ENCODE data around the gene NUP54. TPM values are rescaled to one million over a fixed set of nuclear protein-coding genes. Genes with fewer than 3 reads are reported as not detected.

Gene NUP54
- total RNA-seq, 2 experiments from 2014 or later: 43.9 to 53.4 TPM

DNA sequence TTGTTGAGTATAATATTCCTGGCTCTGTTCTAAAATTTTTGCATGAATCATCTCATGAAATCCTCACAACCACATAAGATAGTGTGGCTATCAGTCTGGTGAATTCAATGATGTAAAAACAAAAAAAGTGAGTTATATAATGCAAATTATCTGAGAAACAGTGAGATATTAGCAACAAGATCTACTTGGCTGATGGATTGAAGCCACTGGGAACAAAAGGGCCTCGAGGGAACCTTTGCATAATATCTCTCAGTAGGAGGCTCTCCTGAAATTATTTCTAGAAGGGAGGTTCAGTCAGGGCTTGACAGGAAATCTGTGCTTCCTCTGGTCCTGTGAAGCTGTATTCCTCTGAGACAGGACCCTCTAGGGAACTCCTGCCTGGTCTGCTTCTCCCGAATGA lies 30.1 kb upstream of the NUP54 start:
- Mint-ChIP-seq H3K27ac (no peak overlapping the region), H3K9me3 (no peaks in the 10 kb centered on the region), H3K36me3 (ENCODE audit: low read depth) (peaks cover 2% of the 10 kb centered on the region), H3K4me3 (no peak overlapping the region), H3K27me3 (ENCODE audit: low read depth) (no peaks in the 10 kb centered on the region), H3K4me1 (ENCODE audit: low read depth) (no peaks in the 10 kb centered on the region)
- no peak for DNase-seq
- intact Hi-C loops (cut with micrococcal nuclease): loop anchor here (5.0 kb wide), 1 partner anchor 1024 kb away; no protein-coding TSS in a partner anchor
- CTCF ChIA-PET: interaction anchor here (0.8 to 9.9 kb wide), 7 partner anchors 15 to 198 kb away, joined by 3 to 158 read pairs (median 6); no protein-coding TSS in a partner anchor

- H3K4me1 Mint-ChIP-seq (ENCODE audit: low read depth): no peaks in the 10 kb centered on the region
- H3K27me3 Mint-ChIP-seq (ENCODE audit: low read depth): no peaks in the 10 kb centered on the region
- CTCF ChIA-PET: interaction anchor here (0.8 to 9.9 kb wide), 4 partner anchors 16 to 198 kb away, joined by 3 to 158 read pairs (median 4); no protein-coding TSS in a partner anchor
- peaks cover 3% of the 10 kb centered on the region for H3K36me3 Mint-ChIP-seq (ENCODE audit: low read depth)
- no peak overlapping the region for H3K27ac Mint-ChIP-seq
- H3K9me3 Mint-ChIP-seq: no peaks in the 10 kb centered on the region
- intact Hi-C loops (cut with micrococcal nuclease): loop anchor here (5.0 kb wide), 1 partner anchor 1025 kb away; no protein-coding TSS in a partner anchor
- H3K4me3 Mint-ChIP-seq: no peak overlapping the region
- no peak for DNase-seq
Measured at GRCh38 chr4:76177709-76178108, 29.5 kb upstream of the NUP54 start.

- H3K9me3 Mint-ChIP-seq: no peaks in the 10 kb centered on the region
- no peak overlapping the region for H3K4me3 Mint-ChIP-seq
- H3K27ac Mint-ChIP-seq: no peak overlapping the region
- intact Hi-C loops (cut with micrococcal nuclease): loop anchor here (5.0 kb wide), 1 partner anchor 1027 kb away; no protein-coding TSS in a partner anchor
- no peak for DNase-seq
- CTCF ChIA-PET: interaction anchor here (9.9 kb wide), 1 partner anchor 200 kb away, joined by 158 read pairs; no protein-coding TSS in a partner anchor
- no peaks in the 10 kb centered on the region for H3K4me1 Mint-ChIP-seq (ENCODE audit: low read depth)
- H3K36me3 Mint-ChIP-seq (ENCODE audit: low read depth): peaks cover 5% of the 10 kb centered on the region
- H3K27me3 Mint-ChIP-seq (ENCODE audit: low read depth): no peaks in the 10 kb centered on the region
Measured at GRCh38 chr4:76175336-76175735, 27.1 kb upstream of the NUP54 start.

GRCh38 chr4:76174216-76174615 lies 26.0 kb upstream of the NUP54 start:
- CTCF ChIA-PET: interaction anchor here (9.9 kb wide), 1 partner anchor 202 kb away, joined by 158 read pairs; no protein-coding TSS in a partner anchor
- intact Hi-C loops (cut with micrococcal nuclease): no loop called here

GRCh38 chr4:76168688-76169087 lies 20.5 kb upstream of the NUP54 start:
- H3K4me3 Mint-ChIP-seq: no peak overlapping the region

More at GRCh38 chr4:76174216-76174615, 26.0 kb upstream of the NUP54 start:
- Mint-ChIP-seq H3K4me1 (ENCODE audit: low read depth) (no peaks in the 10 kb centered on the region), H3K9me3 (no peaks in the 10 kb centered on the region), H3K4me3 (no peak overlapping the region), H3K27me3 (ENCODE audit: low read depth) (no peaks in the 10 kb centered on the region), H3K27ac (no peak overlapping the region), H3K36me3 (ENCODE audit: low read depth) (peaks cover 5% of the 10 kb centered on the region)
- no peak for DNase-seq

GRCh38 chr4:76166480-76166879 lies 18.3 kb upstream of the NUP54 start:
- Mint-ChIP-seq H3K27me3 (ENCODE audit: low read depth) (no peaks in the 10 kb centered on the region), H3K36me3 (ENCODE audit: low read depth) (peaks cover 13% of the 10 kb centered on the region), H3K27ac (no peak overlapping the region), H3K9me3 (no peaks in the 10 kb centered on the region), H3K4me3 (no peak overlapping the region), H3K4me1 (ENCODE audit: low read depth) (no peaks in the 10 kb centered on the region)
- no peak for DNase-seq
- CTCF ChIA-PET: no interaction called here
- intact Hi-C loops (cut with micrococcal nuclease): no loop called here

More at GRCh38 chr4:76168688-76169087, 20.5 kb upstream of the NUP54 start:
- CTCF ChIA-PET: interaction anchor here (0.7 to 3.9 kb wide), 2 partner anchors 11 to 520 kb away, joined by 3 to 22 read pairs; no protein-coding TSS in a partner anchor
- intact Hi-C loops (cut with micrococcal nuclease): no loop called here
- Mint-ChIP-seq H3K4me1 (ENCODE audit: low read depth) (no peaks in the 10 kb centered on the region), H3K27ac (no peak overlapping the region), H3K27me3 (ENCODE audit: low read depth) (no peaks in the 10 kb centered on the region), H3K9me3 (no peaks in the 10 kb centered on the region), H3K36me3 (ENCODE audit: low read depth) (peaks cover 10% of the 10 kb centered on the region)
- DNase-seq: no peak

DNA sequence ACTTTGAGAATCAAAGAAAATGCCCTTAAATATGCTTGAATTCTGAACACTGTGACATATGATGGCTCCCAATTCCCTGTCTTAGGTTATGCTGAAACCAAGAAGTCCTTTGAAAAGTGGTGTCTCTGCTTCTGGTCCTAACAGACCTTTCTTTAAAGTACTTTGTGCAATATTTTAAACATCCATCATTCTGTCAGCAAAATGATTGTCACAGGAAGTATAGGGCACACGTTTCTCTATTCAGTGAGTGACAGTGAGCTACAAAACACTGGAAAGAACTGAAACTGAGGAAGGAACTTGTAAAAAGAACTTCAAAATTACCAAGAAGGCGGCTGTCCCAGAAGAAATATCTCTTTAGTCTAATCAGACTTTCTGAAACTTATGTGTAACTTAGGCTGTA lies 12.2 kb upstream of the NUP54 start:
- Mint-ChIP-seq H3K4me1 (ENCODE audit: low read depth) (no peaks in the 10 kb centered on the region), H3K27me3 (ENCODE audit: low read depth) (no peaks in the 10 kb centered on the region), H3K27ac (no peak overlapping the region), H3K9me3 (no peaks in the 10 kb centered on the region), H3K36me3 (ENCODE audit: low read depth) (peaks cover 5% of the 10 kb centered on the region), H3K4me3 (no peak overlapping the region)
- intact Hi-C loops (cut with micrococcal nuclease): no loop called here
- CTCF ChIA-PET: interaction anchor here (1.9 kb wide), 1 partner anchor 19 kb away, joined by 6 read pairs; no protein-coding TSS in a partner anchor
- DNase-seq: no peak

DNA sequence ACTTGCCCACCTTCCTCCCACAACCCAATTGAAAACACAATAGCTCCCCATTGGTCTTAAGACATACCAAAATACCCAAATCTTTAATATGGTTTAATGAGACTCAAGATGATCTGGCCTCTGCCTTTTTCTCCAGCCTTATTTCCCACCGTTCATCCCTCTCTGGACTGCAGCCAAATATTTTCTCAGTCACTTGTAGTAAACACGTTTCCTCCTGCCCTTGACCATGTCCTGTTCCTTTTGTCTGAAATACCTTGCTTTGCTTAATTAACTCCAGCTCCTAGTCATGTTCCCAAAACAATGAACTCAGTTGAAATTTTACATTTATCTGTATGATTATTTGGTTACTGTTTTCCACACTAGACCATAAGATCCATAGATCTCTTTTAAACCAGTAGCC lies 8.4 kb upstream of the NUP54 start:
- H3K4me1 Mint-ChIP-seq (ENCODE audit: low read depth): no peaks in the 10 kb centered on the region
- intact Hi-C loops (cut with micrococcal nuclease): no loop called here
- no peak overlapping the region for H3K27ac Mint-ChIP-seq
- no peak overlapping the region for H3K4me3 Mint-ChIP-seq
- H3K36me3 Mint-ChIP-seq (ENCODE audit: low read depth): no peaks in the 10 kb centered on the region
- no peaks in the 10 kb centered on the region for H3K27me3 Mint-ChIP-seq (ENCODE audit: low read depth)
- CTCF ChIA-PET: interaction anchor here (1.0 kb wide), 1 partner anchor 221 kb away, joined by 4 read pairs; no protein-coding TSS in a partner anchor
- DNase-seq: no peak
- H3K9me3 Mint-ChIP-seq: peaks cover 4% of the 10 kb centered on the region

GRCh38 chr4:76155979-76156378 lies 7.8 kb upstream of the NUP54 start:
- CTCF ChIA-PET: interaction anchor here (1.0 kb wide), 1 partner anchor 222 kb away, joined by 4 read pairs; no protein-coding TSS in a partner anchor
- Mint-ChIP-seq H3K27me3 (ENCODE audit: low read depth) (no peaks in the 10 kb centered on the region), H3K9me3 (peaks cover 4% of the 10 kb centered on the region), H3K36me3 (ENCODE audit: low read depth) (no peaks in the 10 kb centered on the region), H3K4me3 (no peak overlapping the region), H3K4me1 (ENCODE audit: low read depth) (no peaks in the 10 kb centered on the region), H3K27ac (no peak overlapping the region)
- no peak for DNase-seq
- intact Hi-C loops (cut with micrococcal nuclease): no loop called here

DNA sequence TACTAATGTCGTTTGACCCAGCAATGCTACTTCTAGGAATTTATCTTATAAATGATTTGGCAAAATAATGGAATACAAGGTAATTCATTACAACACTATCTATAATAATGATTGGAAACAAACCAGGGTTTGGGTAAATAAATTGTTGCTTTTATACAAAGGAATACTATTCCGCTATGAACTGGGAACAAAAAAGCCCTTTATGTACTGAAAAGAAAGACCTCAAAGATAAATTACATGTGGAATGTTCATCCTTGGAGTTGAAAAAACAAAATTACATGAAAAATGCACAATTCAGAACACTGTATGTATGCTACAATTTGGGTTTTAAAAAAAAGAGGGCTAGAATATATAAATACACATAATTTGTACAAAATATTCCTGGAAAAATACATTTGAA lies 5.2 kb upstream of the NUP54 start:
- Mint-ChIP-seq H3K36me3 (ENCODE audit: low read depth) (peaks cover 7% of the 10 kb centered on the region), H3K27me3 (ENCODE audit: low read depth) (no peaks in the 10 kb centered on the region), H3K27ac (no peak overlapping the region), H3K4me1 (ENCODE audit: low read depth) (peaks cover 7% of the 10 kb centered on the region), H3K9me3 (peaks cover 4% of the 10 kb centered on the region), H3K4me3 (no peak overlapping the region)
- DNase-seq: no peak
- CTCF ChIA-PET: no interaction called here
- intact Hi-C loops (cut with micrococcal nuclease): no loop called here

DNA sequence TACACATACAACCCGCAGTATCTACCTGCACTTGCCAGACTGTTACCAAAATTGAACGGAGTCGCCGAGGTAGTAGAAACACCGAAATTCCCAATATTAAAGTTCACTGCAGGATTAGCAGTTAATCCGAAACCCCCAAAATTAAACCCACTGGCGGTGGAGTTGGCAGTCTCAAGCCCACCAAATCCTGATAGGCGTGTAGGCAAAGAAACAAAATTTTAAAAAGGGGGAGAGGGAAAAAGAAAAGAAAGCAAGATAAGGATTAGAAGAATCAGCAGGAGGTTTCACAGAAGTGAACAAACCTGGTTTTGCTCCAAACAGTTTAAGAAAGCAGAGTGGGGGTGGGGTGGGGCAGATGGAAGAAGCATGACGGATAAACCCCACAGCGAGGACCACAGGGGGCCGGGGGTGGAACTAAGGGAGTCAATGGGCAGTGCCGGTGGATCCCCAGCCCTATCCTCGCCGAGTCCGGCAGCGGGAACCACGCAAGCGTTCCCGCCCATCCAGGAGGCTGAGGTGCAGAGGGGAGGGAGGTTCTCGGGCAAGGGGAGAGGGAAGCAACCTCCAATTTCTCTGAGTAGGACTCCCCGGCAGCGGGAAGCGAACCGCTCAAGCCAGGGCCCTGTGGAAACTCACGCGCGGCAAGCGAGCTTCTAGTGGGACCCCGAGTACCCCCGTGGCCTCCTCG lies 599 bp downstream of the NUP54 start:
- H3K4me1 Mint-ChIP-seq (ENCODE audit: low read depth): peaks cover 27% of the 10 kb centered on the region
- H3K9me3 Mint-ChIP-seq: no peaks in the 10 kb centered on the region
- peak overlapping the region; percentile 100 for H3K4me3 Mint-ChIP-seq
- intact Hi-C loops (cut with micrococcal nuclease): loop anchor here (1.0 to 10.0 kb wide), 10 partner anchors 52 to 1010 kb away; partner anchors contain the start of genes CCNG2, CDKL2, G3BP2 and RCHY1
- H3K27me3 Mint-ChIP-seq (ENCODE audit: low read depth): no peaks in the 10 kb centered on the region
- DNase-seq: peak; percentile 50
- peak overlapping the region; percentile 97 for H3K27ac Mint-ChIP-seq
- CTCF ChIA-PET: interaction anchor here (0.6 to 1.7 kb wide), 3 partner anchors 33 to 1211 kb away, joined by 3 to 4 read pairs (median 3); partner anchors contain the start of gene SDAD1
- H3K36me3 Mint-ChIP-seq (ENCODE audit: low read depth): peaks cover 14% of the 10 kb centered on the region

DNA sequence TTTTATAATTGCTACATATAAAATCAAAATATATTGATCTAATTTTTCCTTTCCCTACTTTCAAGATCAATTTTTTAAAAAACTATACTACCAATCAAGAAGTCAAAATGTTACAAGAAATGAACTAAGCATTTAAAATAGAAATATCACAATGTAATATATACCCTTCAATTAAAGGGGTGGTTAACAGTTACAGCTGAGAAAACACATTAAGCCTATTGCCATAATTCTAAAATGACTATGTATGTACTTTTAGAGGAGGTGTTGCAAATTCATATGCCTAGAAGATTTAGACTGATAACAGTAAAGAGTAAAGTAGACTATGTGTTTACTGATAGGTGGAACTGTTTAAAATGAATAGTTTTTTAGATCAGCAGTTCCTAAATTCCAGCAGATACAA lies 3.7 kb downstream of the NUP54 start:
- DNase-seq: no peak
- CTCF ChIA-PET: no interaction called here
- no peak overlapping the region for H3K27ac Mint-ChIP-seq
- H3K9me3 Mint-ChIP-seq: no peaks in the 10 kb centered on the region
- no peaks in the 10 kb centered on the region for H3K27me3 Mint-ChIP-seq (ENCODE audit: low read depth)
- peaks cover 24% of the 10 kb centered on the region for H3K36me3 Mint-ChIP-seq (ENCODE audit: low read depth)
- peaks cover 29% of the 10 kb centered on the region for H3K4me1 Mint-ChIP-seq (ENCODE audit: low read depth)
- no peak overlapping the region for H3K4me3 Mint-ChIP-seq
- intact Hi-C loops (cut with micrococcal nuclease): loop anchor here (10.0 kb wide), 1 partner anchor 510 kb away; the partner anchor contains the start of gene CDKL2
